NCI-H1105 (cell line): ENCODE results near the gene TECPR2.
"Not testable (repeated sequence)": the region's sequence is repeated elsewhere in the genome, so short reads cannot be mapped to it uniquely, and the experiment has no call there.

Experiments
- DNase-seq: peaks from one replicate; lab custom pipeline; 2025; lab: John Stamatoyannopoulos, UW

The TECPR2 gene

DNA sequence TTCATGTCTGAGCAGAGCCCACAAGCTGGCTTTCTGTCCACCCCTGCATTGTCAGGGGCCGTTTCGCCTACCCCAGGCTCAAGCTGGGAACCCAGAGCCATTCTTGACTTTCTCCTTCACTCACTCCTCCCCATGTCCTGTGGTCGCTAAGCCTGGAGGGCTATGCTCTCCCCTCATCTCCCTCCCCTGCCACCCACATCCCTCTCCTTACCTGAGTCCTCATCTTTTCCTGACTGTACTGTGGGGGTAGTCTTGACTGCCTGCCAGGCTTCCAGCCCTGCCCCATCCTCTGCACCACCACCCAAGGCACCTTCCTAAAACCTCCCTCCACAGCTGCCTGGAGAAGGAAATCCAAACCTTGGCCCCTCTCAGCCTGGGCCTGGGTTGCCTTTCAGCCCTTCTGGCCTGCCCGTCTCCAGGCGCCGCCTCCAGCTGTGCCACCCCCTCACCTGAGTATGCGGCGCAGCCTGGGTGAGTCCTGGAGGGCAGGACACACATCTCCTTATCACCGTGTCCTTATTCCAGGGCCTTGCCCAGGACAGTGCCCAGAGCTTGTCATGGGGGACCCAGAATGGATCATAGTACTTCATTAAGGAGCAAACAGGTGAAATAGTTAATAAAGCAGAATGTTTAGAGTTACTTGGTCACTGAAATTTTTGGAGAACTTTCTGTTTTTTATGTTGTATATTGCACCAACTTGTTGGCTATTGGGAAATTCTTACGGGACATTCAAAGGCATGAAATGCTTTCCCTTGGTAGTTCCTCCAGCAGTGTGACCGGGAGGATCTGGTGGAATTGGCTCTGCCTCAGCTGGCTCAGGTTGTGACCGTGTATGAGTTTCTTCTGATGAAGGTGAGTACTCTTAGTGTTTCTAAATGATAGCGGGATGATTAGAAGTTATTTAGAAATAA is 28.7 kb upstream of the TECPR2 start:
- DNase-seq = no peak

- no peak for DNase-seq
These were observed 27.6 kb upstream of the TECPR2 start for GRCh38 chr14:102335163-102335562.

- no peak for DNase-seq
These were observed 24.0 kb upstream of the TECPR2 start for GRCh38 chr14:102338724-102339123.

GRCh38 chr14:102341566-102341965 is 21.2 kb upstream of the TECPR2 start:
- no peak for DNase-seq

- no peak for DNase-seq
These were observed 20.5 kb upstream of the TECPR2 start for GRCh38 chr14:102342238-102342637.

DNA sequence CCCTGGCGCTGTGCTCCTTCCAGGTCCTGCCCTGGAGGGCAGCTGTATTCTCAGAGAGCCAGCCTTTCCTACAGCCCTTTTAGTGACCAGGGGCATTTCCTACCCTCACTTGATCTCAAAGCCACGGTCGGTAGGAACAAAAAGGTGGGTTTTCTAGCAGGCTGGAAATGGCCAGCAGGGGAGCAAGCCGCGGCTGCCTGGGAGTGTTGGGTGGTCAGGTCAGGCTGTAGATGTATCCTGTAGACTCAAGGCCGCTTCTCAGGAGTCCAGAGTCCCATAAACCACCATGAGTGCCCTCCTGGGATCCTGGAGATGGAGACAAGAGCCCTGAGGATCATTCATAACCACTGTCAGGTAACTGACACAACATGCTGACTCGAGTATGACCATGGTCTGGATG is 18.7 kb upstream of the TECPR2 start:
- DNase-seq = no peak

- DNase-seq = no peak
These were observed 18.3 kb upstream of the TECPR2 start for GRCh38 chr14:102344485-102344884.

GRCh38 chr14:102345232-102345631 is 17.5 kb upstream of the TECPR2 start:
- no peak for DNase-seq

DNA sequence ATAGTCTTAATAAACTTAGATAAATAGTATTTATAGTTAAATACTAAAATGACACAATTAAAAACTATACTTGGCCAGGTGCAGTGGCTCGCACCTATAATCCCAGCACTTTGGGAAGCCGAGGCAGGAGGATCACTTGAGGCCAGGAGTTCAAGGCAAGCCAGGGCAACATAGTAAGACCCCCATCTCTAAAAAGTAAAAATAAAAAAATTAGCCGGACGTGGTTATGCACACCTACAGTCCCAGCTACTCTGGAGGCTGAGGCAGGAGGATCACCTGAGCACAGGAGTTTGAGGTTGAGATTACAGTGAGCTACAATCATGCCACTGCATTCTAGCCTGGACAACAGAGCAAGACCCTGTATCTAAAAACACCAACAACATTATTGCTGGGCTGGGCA is 16.1 kb upstream of the TECPR2 start:
- DNase-seq = no peak

DNA sequence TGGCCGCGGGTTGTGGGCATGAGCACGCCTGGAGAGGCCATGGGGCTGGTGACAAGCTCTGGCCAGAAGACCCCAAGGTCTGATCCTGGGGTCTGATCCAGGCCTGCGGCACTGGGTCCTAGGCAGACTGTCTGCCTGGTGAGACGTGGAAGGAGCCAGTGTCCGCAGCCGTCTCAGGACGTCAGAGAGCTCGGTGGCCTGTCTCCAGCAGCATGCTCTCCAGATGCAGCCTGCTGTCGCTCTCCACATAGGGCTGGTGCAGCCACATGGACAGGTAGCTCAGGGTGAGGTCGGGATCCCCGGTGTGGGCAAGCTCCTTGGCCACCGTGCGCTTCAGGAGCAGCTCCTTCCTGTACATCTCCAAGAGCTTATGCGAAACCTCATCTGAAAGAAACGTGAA is 14.4 kb upstream of the TECPR2 start:
- DNase-seq = no peak

DNA sequence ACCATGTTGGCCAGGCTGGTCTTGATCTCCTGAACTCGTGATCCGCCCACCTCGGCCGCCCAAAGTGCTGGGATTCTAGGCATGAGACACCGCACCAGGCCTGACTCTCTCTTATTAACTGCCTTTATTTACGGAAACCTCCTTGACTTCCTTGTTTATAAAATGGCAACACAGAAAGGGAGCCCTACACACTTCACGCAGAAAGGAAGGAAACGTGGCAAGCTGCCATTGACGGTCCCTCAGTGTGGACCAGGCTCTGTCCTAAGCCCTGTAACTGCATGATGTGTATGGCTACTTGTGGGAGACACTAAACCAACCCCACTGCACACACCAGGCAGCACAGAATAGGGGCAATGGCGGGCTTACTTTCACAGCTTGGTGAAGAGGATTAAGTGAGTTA is 11.7 kb upstream of the TECPR2 start:
- DNase-seq = no peak

DNA sequence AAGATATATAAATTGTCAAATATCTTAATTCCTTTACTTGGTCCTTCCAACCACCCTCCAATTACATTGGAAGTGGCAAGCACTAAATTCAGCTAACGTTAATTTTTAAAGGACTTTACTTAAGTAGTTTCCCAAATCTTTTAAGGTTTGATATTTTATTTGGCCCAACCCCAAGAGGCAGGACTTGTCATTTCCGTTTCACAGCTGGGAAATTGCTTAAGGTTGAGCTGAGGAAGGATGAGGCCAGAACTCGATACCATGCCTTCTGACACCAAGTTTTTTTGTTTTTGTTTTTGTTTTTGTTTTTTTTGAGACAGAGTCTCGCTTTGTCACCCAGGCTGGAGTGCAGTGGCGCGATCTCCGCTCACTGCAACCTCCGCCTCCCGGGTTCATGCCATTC is 11.1 kb upstream of the TECPR2 start:
- not testable (repeated sequence) for DNase-seq

DNA sequence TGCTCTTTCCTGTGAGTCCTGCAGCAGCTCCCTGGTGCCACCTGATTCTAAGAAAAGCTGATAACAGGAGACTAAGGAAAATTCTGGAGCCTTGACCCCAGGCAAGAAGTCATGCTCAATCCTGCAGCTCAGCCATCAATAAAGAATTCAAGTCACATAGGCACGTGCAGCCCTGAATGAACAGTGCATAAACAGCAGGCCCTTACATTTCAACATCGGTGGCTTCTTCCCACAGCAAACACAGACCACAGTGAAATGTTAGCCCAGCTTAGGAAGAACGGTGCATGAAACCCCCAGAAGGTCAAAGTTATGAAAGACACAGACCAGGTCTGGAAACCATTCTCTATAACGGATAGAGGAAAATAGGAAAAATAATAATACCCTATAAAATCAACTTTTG is 10.5 kb upstream of the TECPR2 start:
- no peak for DNase-seq

GRCh38 chr14:102353126-102353619 is 9.6 kb upstream of the TECPR2 start:
- no peak for DNase-seq

DNA sequence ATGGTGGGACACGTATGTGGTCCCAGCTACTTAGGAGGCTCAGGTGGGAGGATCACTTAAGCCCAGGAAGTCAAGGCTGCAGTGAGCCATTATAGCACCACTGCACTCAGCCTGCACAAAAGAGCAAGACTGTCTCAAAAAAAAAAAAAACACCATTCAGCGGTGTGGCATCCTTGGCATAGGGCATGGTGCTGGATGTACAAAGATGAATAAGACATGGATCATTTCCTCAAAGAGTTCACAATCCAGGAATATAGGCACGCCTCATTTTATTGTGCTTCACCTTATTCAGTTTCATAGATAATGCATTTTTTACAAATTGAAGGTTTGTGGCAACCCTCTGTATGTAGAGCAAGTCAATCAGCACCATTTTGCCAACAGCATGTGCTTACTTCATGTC is 6.5 kb upstream of the TECPR2 start:
- DNase-seq = no peak

DNA sequence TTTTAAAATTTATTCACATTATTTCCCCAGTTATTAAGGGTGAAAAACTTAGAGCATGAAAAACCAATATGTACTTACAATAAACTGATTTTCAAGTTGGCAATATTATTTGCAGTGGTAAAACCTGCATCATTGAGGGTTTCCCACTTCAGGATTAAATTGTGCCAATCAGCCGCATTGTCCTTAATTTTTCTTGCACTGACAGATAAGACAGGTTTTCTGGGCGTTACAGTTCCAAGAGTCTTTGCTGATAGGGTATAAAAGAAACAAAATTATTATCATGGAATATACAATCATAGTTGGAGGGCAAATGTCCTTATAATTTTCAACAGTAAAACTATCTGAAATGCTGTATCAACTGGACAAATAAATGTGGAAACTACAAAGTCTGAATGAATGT is 3.4 kb upstream of the TECPR2 start:
- no peak for DNase-seq

GRCh38 chr14:102360388-102360787 is 2.4 kb upstream of the TECPR2 start:
- DNase-seq = no peak

DNA sequence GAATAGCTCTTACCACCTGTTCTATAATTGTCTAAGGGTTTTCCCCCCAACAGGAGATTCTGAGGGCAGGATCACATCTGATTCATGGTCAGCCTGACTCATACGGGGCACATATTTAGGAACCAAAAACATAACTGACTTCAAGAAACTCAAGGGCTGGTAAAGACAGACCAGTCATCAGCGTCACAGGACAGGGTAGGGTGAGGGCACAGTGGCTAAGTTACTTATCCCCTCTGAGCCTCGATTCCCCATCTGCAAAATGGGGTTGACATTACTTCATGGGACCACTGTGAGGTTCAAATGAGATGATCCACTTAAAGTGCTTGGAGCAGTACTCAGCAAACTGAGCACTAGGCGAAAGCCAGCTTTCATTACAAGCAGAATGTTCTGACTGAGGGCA is 657 bp upstream of the TECPR2 start:
- no peak for DNase-seq

DNA sequence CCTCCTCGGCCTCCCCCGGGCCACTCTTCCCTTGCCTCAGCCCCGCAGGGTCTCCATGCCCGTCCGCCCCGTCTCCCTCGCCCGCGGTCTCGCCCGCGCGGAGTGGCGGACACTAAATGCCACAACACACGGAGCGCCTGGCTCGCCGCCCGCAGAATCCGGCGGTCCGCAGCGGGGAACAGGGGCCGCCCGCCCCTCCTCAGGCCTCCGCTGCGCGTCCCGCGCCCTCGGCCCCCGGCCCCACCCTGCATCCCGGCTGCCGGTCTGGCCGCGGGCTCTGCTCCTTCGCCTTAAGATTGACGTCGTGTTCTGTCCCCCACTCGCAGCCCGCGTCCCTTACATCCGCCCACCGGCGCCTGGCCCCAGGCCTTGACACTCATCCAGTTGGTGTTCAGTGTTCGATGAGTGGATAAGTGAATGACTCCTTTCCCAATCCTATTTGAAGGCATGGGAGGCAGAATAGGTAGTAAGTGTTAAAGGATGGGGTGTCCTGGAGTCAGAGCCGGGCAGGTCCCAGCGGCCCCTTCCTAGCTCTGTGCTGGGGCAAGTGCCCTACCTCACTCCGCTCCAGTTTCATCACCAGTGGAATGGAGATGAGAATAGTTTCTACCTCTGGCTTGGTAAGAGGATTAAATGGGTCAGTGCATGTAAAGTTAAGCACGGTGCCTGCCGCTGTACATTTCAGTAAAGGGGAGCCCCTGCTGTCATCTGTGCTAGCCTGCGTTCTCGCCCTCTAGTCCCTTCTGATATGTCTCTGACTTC is 622 bp downstream of the TECPR2 start:
- DNase-seq = peak; percentile 50

- no peak for DNase-seq
These were observed 7.6 kb downstream of the TECPR2 start for GRCh38 chr14:102370305-102370809.

DNA sequence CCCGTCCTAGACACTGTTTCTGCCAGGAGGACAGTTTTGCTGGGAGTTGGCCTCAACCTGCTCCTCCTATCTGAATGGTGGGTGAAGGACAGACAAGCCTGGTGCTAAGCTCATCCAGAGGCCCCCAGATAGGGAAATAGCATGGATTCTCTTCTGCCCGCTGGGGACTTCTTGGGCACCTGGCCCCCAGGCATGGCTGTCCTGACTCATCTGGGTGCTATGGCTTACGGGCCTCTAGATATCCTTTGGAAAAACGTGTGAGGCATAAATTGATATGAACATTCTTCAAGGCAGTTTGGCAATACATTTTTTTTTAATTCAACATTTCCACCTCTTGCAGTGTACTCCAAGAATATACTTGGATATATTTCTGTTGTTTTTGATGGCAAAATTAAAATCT is 8.6 kb downstream of the TECPR2 start:
- no peak for DNase-seq

DNA sequence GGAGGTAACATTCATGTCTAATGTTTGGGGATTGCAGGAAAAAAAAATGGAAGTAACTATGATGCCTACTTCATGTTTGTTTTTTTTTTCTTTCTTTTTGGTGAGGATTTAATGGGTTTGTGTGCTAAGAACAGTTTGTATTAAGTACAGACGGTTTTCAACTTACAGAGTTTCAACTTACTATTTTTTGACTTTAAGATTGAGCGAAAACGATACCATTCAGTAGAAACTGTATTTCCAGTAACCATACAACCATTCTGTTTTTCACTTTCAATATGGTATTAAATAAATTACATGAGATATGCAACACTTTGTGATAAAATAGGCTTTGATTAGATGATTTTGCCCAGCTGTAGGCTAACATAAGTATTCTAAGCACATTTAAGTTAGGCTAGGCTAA is 10.4 kb downstream of the TECPR2 start:
- no peak for DNase-seq

- no peak for DNase-seq
These were observed 11.5 kb downstream of the TECPR2 start for GRCh38 chr14:102374264-102374663.
